HG03280 (cell line): ENCODE data around the gene FN1.
"Not testable (repeated sequence)": the region's sequence is repeated elsewhere in the genome, so short reads cannot be mapped to it uniquely, and the experiment has no call there.

Source experiments
- ATAC-seq: cut with Tn5 transposase; IDR thresholded peaks from one replicate; pipeline ENCODE4 v1.9.1; 2021; ENCODE audit warnings: mild to moderate bottlenecking, moderate library complexity; ENCODE audit not compliant: unreplicated experiment

The FN1 gene

GRCh38 chr2:215369181-215369760 is 66.6 kb downstream of the FN1 start:
- ATAC-seq: no peak

GRCh38 chr2:215368493-215368809 is 67.4 kb downstream of the FN1 start:
- no peak for ATAC-seq

- ATAC-seq: no peak
Observed at GRCh38 chr2:215367662-215368492, 68.0 kb downstream of the FN1 start.

- no peak for ATAC-seq
Observed at GRCh38 chr2:215366440-215367032, 69.3 kb downstream of the FN1 start.

GRCh38 chr2:215365184-215365658 is 70.6 kb downstream of the FN1 start:
- ATAC-seq: no peak

- no peak for ATAC-seq
Observed at GRCh38 chr2:215364157-215365155, 71.4 kb downstream of the FN1 start.

- no peak for ATAC-seq
Observed at GRCh38 chr2:215363461-215364156, 72.3 kb downstream of the FN1 start.

GRCh38 chr2:215363039-215363438 is 72.8 kb downstream of the FN1 start:
- ATAC-seq: no peak

- no peak for ATAC-seq
Observed at GRCh38 chr2:215362562-215362904, 73.3 kb downstream of the FN1 start.

GRCh38 chr2:215361876-215362561 is 73.8 kb downstream of the FN1 start:
- no peak for ATAC-seq

GRCh38 chr2:215361211-215361875 is 74.5 kb downstream of the FN1 start:
- ATAC-seq: no peak

GRCh38 chr2:215360596-215360995 is 75.3 kb downstream of the FN1 start:
- no peak for ATAC-seq

- not testable (repeated sequence) for ATAC-seq
Observed at GRCh38 chr2:215360059-215360458, 75.8 kb downstream of the FN1 start.

GRCh38 chr2:215359576-215359922 is 76.3 kb downstream of the FN1 start:
- no peak for ATAC-seq

- ATAC-seq: no peak
Observed at GRCh38 chr2:215358891-215359575, 76.8 kb downstream of the FN1 start.

GRCh38 chr2:215358312-215358845 is 77.5 kb downstream of the FN1 start:
- no peak for ATAC-seq

- ATAC-seq: no peak
Observed at GRCh38 chr2:215357660-215358059, 78.2 kb downstream of the FN1 start.

GRCh38 chr2:215356948-215357461 is 78.9 kb downstream of the FN1 start:
- ATAC-seq: no peak
